ENCODE results near the gene IGFBP4. TPM values are rescaled to one million over a fixed set of nuclear protein-coding genes. Genes with fewer than 3 reads are reported as not detected.

IGFBP4 gene
- total and polyA plus RNA-seq, 4 experiments from 2014 or later, result 3.3 to 6.1 (median 5.5) TPM

GRCh38 chr17:40457964-40458791, 14.9 kb downstream of the IGFBP4 start:
- Histone ChIP-seq H3K27me3 (ENCODE audit: insufficient read depth, low read length) (no peaks in the 10 kb centered on the region), H3K36me3 (ENCODE audit: insufficient read depth, low read length) (peaks cover 4% of the 10 kb centered on the region), H3K4me3 (ENCODE audit: low read length in 2 of 2) (no peak overlapping the region), H3K9me3 (ENCODE audit: control insufficient read depth in 1 of 2, low read length in 2 of 2) (no peaks in the 10 kb centered on the region), H3K4me1 (ENCODE audit: insufficient read depth, low read length) (no peaks in the 10 kb centered on the region), H3K27ac (ENCODE audit: low read depth, low read length) (no peak overlapping the region)
- DNase-seq, result no peak
- H3K4me1 Mint-ChIP-seq, result no peaks in the 10 kb centered on the region
- H3K36me3 Mint-ChIP-seq, result peaks cover 0 to 3% of the 10 kb centered on the region in 2 donors
- H3K27me3 Mint-ChIP-seq, result no peaks in the 10 kb centered on the region
- intact Hi-C loops (cut with micrococcal nuclease), result no loop called here
- ChIA-PET CTCF (ENCODE audit: partially characterized antibody) (interaction anchor here (4.8 kb wide), 1 partner anchor 17 kb away, joined by 22 read pairs; no protein-coding TSS in a partner anchor), POLR2A (ENCODE audit: partially characterized antibody) (interaction anchor here (1.6 kb wide), 1 partner anchor 50 kb away, joined by 3 read pairs; no protein-coding TSS in a partner anchor)
- no peak overlapping the region for H3K4me3 Mint-ChIP-seq
- H3K9me3 Mint-ChIP-seq, result no peaks in the 10 kb centered on the region
- peak overlapping the region in 1 of 7 donors; percentile 41 for H3K27ac Mint-ChIP-seq

GRCh38 chr17:40458851-40459482, 15.7 kb downstream of the IGFBP4 start:
- ChIA-PET POLR2A (ENCODE audit: partially characterized antibody) (no interaction called here), CTCF (ENCODE audit: partially characterized antibody) (no interaction called here)
- no peak for DNase-seq
- Mint-ChIP-seq H3K9me3 (no peaks in the 10 kb centered on the region), H3K36me3 (peaks cover 0 to 3% of the 10 kb centered on the region in 2 donors), H3K27ac (peak overlapping the region in 2 of 7 donors; percentile 19 to 24), H3K4me1 (no peaks in the 10 kb centered on the region), H3K27me3 (no peaks in the 10 kb centered on the region), H3K4me3 (no peak overlapping the region)
- Histone ChIP-seq H3K27ac (ENCODE audit: low read depth, low read length) (no peak overlapping the region), H3K4me1 (ENCODE audit: insufficient read depth, low read length) (no peaks in the 10 kb centered on the region), H3K4me3 (ENCODE audit: low read length in 2 of 2) (no peak overlapping the region), H3K27me3 (ENCODE audit: insufficient read depth, low read length) (no peaks in the 10 kb centered on the region), H3K9me3 (ENCODE audit: control insufficient read depth in 1 of 2, low read length in 2 of 2) (no peaks in the 10 kb centered on the region), H3K36me3 (ENCODE audit: insufficient read depth, low read length) (peaks cover 4% of the 10 kb centered on the region)
- intact Hi-C loops (cut with micrococcal nuclease), result no loop called here

GRCh38 chr17:40459636-40460603, 16.7 kb downstream of the IGFBP4 start:
- intact Hi-C loops (cut with micrococcal nuclease), result no loop called here
- H3K4me1 ChIP-seq (ENCODE audit: insufficient read depth, low read length), result no peaks in the 10 kb centered on the region
- no peak for DNase-seq
- no peaks in the 10 kb centered on the region for H3K9me3 Mint-ChIP-seq
- H3K27me3 ChIP-seq (ENCODE audit: insufficient read depth, low read length), result no peaks in the 10 kb centered on the region
- no peak overlapping the region for H3K27ac ChIP-seq (ENCODE audit: low read depth, low read length)
- no peak overlapping the region for H3K4me3 Mint-ChIP-seq
- POLR2A ChIA-PET (ENCODE audit: partially characterized antibody), result interaction anchor here (0.6 kb wide), 1 partner anchor 27 kb away, joined by 3 read pairs; no protein-coding TSS in a partner anchor
- no peaks in the 10 kb centered on the region for H3K4me1 Mint-ChIP-seq
- peaks cover 0 to 3% of the 10 kb centered on the region in 2 donors for H3K36me3 Mint-ChIP-seq
- CTCF ChIA-PET (ENCODE audit: partially characterized antibody), result interaction anchor here (1.1 kb wide), 1 partner anchor 16 kb away, joined by 3 read pairs; no protein-coding TSS in a partner anchor
- H3K27ac Mint-ChIP-seq, result no peak overlapping the region
- H3K9me3 ChIP-seq (ENCODE audit: control insufficient read depth in 1 of 2, low read length in 2 of 2), result no peaks in the 10 kb centered on the region
- no peak overlapping the region for H3K4me3 ChIP-seq (ENCODE audit: low read length in 2 of 2)
- H3K36me3 ChIP-seq (ENCODE audit: insufficient read depth, low read length), result peaks cover 4% of the 10 kb centered on the region
- no peaks in the 10 kb centered on the region for H3K27me3 Mint-ChIP-seq

GRCh38 chr17:40460604-40460967, 17.3 kb downstream of the IGFBP4 start:
- Mint-ChIP-seq H3K27me3 (no peaks in the 10 kb centered on the region), H3K4me1 (no peaks in the 10 kb centered on the region), H3K4me3 (no peak overlapping the region), H3K27ac (peak overlapping the region in 1 of 7 donors; percentile 36), H3K9me3 (no peaks in the 10 kb centered on the region), H3K36me3 (peaks cover 0 to 3% of the 10 kb centered on the region in 2 donors)
- H3K36me3 ChIP-seq (ENCODE audit: insufficient read depth, low read length), result peaks cover 4% of the 10 kb centered on the region
- ChIA-PET CTCF (ENCODE audit: partially characterized antibody) (interaction anchor here (1.1 kb wide), 1 partner anchor 15 kb away, joined by 3 read pairs; no protein-coding TSS in a partner anchor), POLR2A (ENCODE audit: partially characterized antibody) (interaction anchor here (0.6 kb wide), 1 partner anchor 26 kb away, joined by 3 read pairs; no protein-coding TSS in a partner anchor)
- H3K27me3 ChIP-seq (ENCODE audit: insufficient read depth, low read length), result no peaks in the 10 kb centered on the region
- no peaks in the 10 kb centered on the region for H3K9me3 ChIP-seq (ENCODE audit: control insufficient read depth in 1 of 2, low read length in 2 of 2)
- no peak overlapping the region for H3K27ac ChIP-seq (ENCODE audit: low read depth, low read length)
- H3K4me1 ChIP-seq (ENCODE audit: insufficient read depth, low read length), result no peaks in the 10 kb centered on the region
- H3K4me3 ChIP-seq (ENCODE audit: low read length in 2 of 2), result no peak overlapping the region
- no peak for DNase-seq
- intact Hi-C loops (cut with micrococcal nuclease), result no loop called here

- no peak overlapping the region for H3K27ac ChIP-seq (ENCODE audit: low read depth, low read length)
- no peak overlapping the region for H3K4me3 Mint-ChIP-seq
- H3K9me3 ChIP-seq (ENCODE audit: control insufficient read depth in 1 of 2, low read length in 2 of 2), result no peaks in the 10 kb centered on the region
- H3K27me3 Mint-ChIP-seq, result no peaks in the 10 kb centered on the region
- no peaks in the 10 kb centered on the region for H3K4me1 Mint-ChIP-seq
- no peaks in the 10 kb centered on the region for H3K9me3 Mint-ChIP-seq
- POLR2A ChIA-PET (ENCODE audit: partially characterized antibody), result interaction anchor here (0.6 kb wide), 1 partner anchor 25 kb away, joined by 3 read pairs; no protein-coding TSS in a partner anchor
- no peaks in the 10 kb centered on the region for H3K27me3 ChIP-seq (ENCODE audit: insufficient read depth, low read length)
- H3K36me3 Mint-ChIP-seq, result no peaks in the 10 kb centered on the region
- CTCF ChIA-PET (ENCODE audit: partially characterized antibody), result interaction anchor here (0.6 kb wide), 1 partner anchor 10 kb away, joined by 3 read pairs; no protein-coding TSS in a partner anchor
- H3K27ac Mint-ChIP-seq, result peak overlapping the region in 1 of 7 donors; percentile 36
- H3K36me3 ChIP-seq (ENCODE audit: insufficient read depth, low read length), result peaks cover 4% of the 10 kb centered on the region
- intact Hi-C loops (cut with micrococcal nuclease), result no loop called here
- H3K4me3 ChIP-seq (ENCODE audit: low read length in 2 of 2), result no peak overlapping the region
- DNase-seq, result no peak
- no peaks in the 10 kb centered on the region for H3K4me1 ChIP-seq (ENCODE audit: insufficient read depth, low read length)
Observed at GRCh38 chr17:40460968-40461731, 17.9 kb downstream of the IGFBP4 start.

- Mint-ChIP-seq H3K27ac (peak overlapping the region in 1 of 7 donors; percentile 35), H3K4me1 (no peaks in the 10 kb centered on the region), H3K4me3 (no peak overlapping the region), H3K9me3 (no peaks in the 10 kb centered on the region), H3K36me3 (no peaks in the 10 kb centered on the region), H3K27me3 (no peaks in the 10 kb centered on the region)
- DNase-seq, result no peak
- Histone ChIP-seq H3K9me3 (ENCODE audit: control insufficient read depth in 1 of 2, low read length in 2 of 2) (no peaks in the 10 kb centered on the region), H3K4me3 (ENCODE audit: low read length in 2 of 2) (no peak overlapping the region), H3K4me1 (ENCODE audit: insufficient read depth, low read length) (no peaks in the 10 kb centered on the region), H3K27me3 (ENCODE audit: insufficient read depth, low read length) (no peaks in the 10 kb centered on the region), H3K27ac (ENCODE audit: low read depth, low read length) (no peak overlapping the region), H3K36me3 (ENCODE audit: insufficient read depth, low read length) (peaks cover 1% of the 10 kb centered on the region)
- POLR2A ChIA-PET (ENCODE audit: partially characterized antibody), result no interaction called here
- CTCF ChIA-PET (ENCODE audit: partially characterized antibody), result interaction anchor here (0.6 kb wide), 1 partner anchor 10 kb away, joined by 3 read pairs; no protein-coding TSS in a partner anchor
- intact Hi-C loops (cut with micrococcal nuclease), result no loop called here
Observed at GRCh38 chr17:40461732-40462342, 18.6 kb downstream of the IGFBP4 start.
